Measurements from ENCODE around the gene PRUNE2.

GRCh38 chr9:76619197-76619596, 286.7 kb downstream of the PRUNE2 start:
- no peak for TF ChIP-seq POLR2A (IDR thresholded peaks at IDR 0.05)
- TF ChIP-seq CTCF (IDR thresholded peaks at IDR 0.05): no peak
